OCI-M2 (cell line): ENCODE measurements around the gene CCDC124.
A peak's percentile ranks its signal among the peaks of the same experiment; 100 is the strongest.

Experiments
- DNase-seq: peaks from one replicate; lab custom pipeline; 2025; ENCODE audit not compliant: unreplicated experiment; lab: John Stamatoyannopoulos, UW

CCDC124 gene

GRCh38 chr19:17933414-17934129, 757 bp downstream of the CCDC124 start:
- DNase-seq: no peak

GRCh38 chr19:17936379-17936778, 3.6 kb downstream of the CCDC124 start:
- DNase-seq: no peak

- DNase-seq: no peak
Measured at GRCh38 chr19:17937371-17937900, 4.6 kb downstream of the CCDC124 start.

- DNase-seq: peak; percentile 52
Measured at GRCh38 chr19:17938092-17938845, 5.5 kb downstream of the CCDC124 start.

GRCh38 chr19:17942181-17942580, 9.4 kb downstream of the CCDC124 start:
- no peak for DNase-seq

GRCh38 chr19:17942582-17943273, 9.9 kb downstream of the CCDC124 start:
- no peak for DNase-seq

GRCh38 chr19:17943274-17944221, 10.7 kb downstream of the CCDC124 start:
- no peak for DNase-seq

GRCh38 chr19:17944301-17944700, 11.5 kb downstream of the CCDC124 start:
- DNase-seq: no peak

GRCh38 chr19:17946965-17947784, 14.4 kb downstream of the CCDC124 start:
- DNase-seq: no peak

- peak; percentile 74 for DNase-seq
Measured at GRCh38 chr19:17947815-17948513, 15.1 kb downstream of the CCDC124 start.

GRCh38 chr19:17948514-17948900, 15.7 kb downstream of the CCDC124 start:
- no peak for DNase-seq

- no peak for DNase-seq
Measured at GRCh38 chr19:17948931-17949930, 16.4 kb downstream of the CCDC124 start.

- DNase-seq: no peak
Measured at GRCh38 chr19:17949956-17950309, 17.1 kb downstream of the CCDC124 start.

- DNase-seq: no peak
Measured at GRCh38 chr19:17950310-17951156, 17.7 kb downstream of the CCDC124 start.

- DNase-seq: no peak
Measured at GRCh38 chr19:17951157-17951989, 18.6 kb downstream of the CCDC124 start.
